B cell (primary cell): Measurements from ENCODE around the gene MEX3B.

Source experiments
- CTCF ChIP-seq: fragments of 200-600 bp; IDR thresholded peaks from one replicate; pipeline ENCODE4 v1.8.0; 2022; ENCODE audit warnings: antibody characterized with exemption, mild to moderate bottlenecking
- EZH2 ChIP-seq: IDR thresholded peaks from 2 replicates; pipeline ENCODE4 v1.6.1; 2012; ENCODE audit warnings: borderline replicate concordance, low read depth, mild to moderate bottlenecking, moderate library complexity, low read length; ENCODE audit not compliant: insufficient read depth, poor library complexity, severe bottlenecking

GRCh38 chr15:82074610-82075009 lies 28.8 kb upstream of the MEX3B start:
- TF ChIP-seq EZH2 (no peak), CTCF (no peak)
